ENCODE data around the gene SLC1A7. TPM values are rescaled to one million over a fixed set of nuclear protein-coding genes. Genes with fewer than 3 reads are reported as not detected.

Gene SLC1A7
- total and polyA plus RNA-seq, 4 donors, result 0.21 to 0.67 (median 0.43) TPM

GRCh38 chr1:53148123-53148522 lies 5.7 kb upstream of the SLC1A7 start:
- DNase-seq (ENCODE audit: low spot score), result no peak
- no peaks in the 10 kb centered on the region for H3K9me3 ChIP-seq (ENCODE audit: control insufficient read depth in 4 of 4, low read length in 3 of 4)
- WGBS, result 87% methylated on average over 3 of the region's 3 CpGs
- no peak for TF ChIP-seq ZBTB33 (IDR thresholded peaks at IDR 0.05)
- no peak for TF ChIP-seq FOXA1 (IDR thresholded peaks at IDR 0.05)
- TF ChIP-seq NR2F2 (IDR thresholded peaks at IDR 0.05), result no peak
- TF ChIP-seq, protein P1, sequence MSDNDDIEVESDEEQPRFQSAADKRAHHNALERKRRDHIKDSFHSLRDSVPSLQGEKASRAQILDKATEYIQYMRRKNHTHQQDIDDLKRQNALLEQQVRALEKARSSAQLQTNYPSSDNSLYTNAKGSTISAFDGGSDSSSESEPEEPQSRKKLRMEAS (IDR thresholded peaks at IDR 0.05), result no peak
- TF ChIP-seq RAD21 (IDR thresholded peaks at IDR 0.05), result no peak
- TF ChIP-seq HNF4A (conservative IDR thresholded peaks at IDR 0.05), result no peak
- no peak for TF ChIP-seq RXRA (IDR thresholded peaks at IDR 0.05)
- no peak for TF ChIP-seq GABPA (IDR thresholded peaks at IDR 0.05 in 1 of 2, conservative IDR thresholded peaks at IDR 0.05 in 1 of 2)
- no peak for TF ChIP-seq EGR1 (IDR thresholded peaks at IDR 0.05; ENCODE audit: low read depth in 2 of 2)
- TF ChIP-seq JUND (IDR thresholded peaks at IDR 0.05), result no peak
- TF ChIP-seq, protein P2, sequence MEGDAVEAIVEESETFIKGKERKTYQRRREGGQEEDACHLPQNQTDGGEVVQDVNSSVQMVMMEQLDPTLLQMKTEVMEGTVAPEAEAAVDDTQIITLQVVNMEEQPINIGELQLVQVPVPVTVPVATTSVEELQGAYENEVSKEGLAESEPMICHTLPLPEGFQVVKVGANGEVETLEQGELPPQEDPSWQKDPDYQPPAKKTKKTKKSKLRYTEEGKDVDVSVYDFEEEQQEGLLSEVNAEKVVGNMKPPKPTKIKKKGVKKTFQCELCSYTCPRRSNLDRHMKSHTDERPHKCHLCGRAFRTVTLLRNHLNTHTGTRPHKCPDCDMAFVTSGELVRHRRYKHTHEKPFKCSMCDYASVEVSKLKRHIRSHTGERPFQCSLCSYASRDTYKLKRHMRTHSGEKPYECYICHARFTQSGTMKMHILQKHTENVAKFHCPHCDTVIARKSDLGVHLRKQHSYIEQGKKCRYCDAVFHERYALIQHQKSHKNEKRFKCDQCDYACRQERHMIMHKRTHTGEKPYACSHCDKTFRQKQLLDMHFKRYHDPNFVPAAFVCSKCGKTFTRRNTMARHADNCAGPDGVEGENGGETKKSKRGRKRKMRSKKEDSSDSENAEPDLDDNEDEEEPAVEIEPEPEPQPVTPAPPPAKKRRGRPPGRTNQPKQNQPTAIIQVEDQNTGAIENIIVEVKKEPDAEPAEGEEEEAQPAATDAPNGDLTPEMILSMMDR (IDR thresholded peaks at IDR 0.05; ENCODE audit: low read depth, low read length, missing input control), result no peak
- TF ChIP-seq REST (IDR thresholded peaks at IDR 0.05), result no peak
- TF ChIP-seq, protein P3, sequence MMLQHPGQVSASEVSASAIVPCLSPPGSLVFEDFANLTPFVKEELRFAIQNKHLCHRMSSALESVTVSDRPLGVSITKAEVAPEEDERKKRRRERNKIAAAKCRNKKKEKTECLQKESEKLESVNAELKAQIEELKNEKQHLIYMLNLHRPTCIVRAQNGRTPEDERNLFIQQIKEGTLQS (IDR thresholded peaks at IDR 0.05), result no peak
- TF ChIP-seq TAF1 (conservative IDR thresholded peaks at IDR 0.05), result no peak
- TF ChIP-seq FOXA2 (IDR thresholded peaks at IDR 0.05), result no peak
- no peak for TF ChIP-seq SP1 (IDR thresholded peaks at IDR 0.05)
- TF ChIP-seq HNF4G (IDR thresholded peaks at IDR 0.05), result no peak
- no peaks in the 10 kb centered on the region for H3K27me3 ChIP-seq (ENCODE audit: control insufficient read depth in 4 of 4, insufficient read depth in 4 of 4, low read length in 3 of 4)
- H3K36me3 ChIP-seq (ENCODE audit: control insufficient read depth in 4 of 4, insufficient read depth in 3 of 4, low read depth in 1 of 4, low read length in 3 of 4), result no peaks in the 10 kb centered on the region
- H3K9ac ChIP-seq (ENCODE audit: low read depth in 1 of 2, low read length in 2 of 2), result no peak overlapping the region
- no peak overlapping the region for H3K27ac ChIP-seq (ENCODE audit: low read depth in 1 of 2, low read length in 2 of 2)
- no peak overlapping the region for H3K4me3 ChIP-seq (ENCODE audit: low read depth in 1 of 3, low read length in 3 of 3)
- peaks cover 5 to 26% (median 20%) of the 10 kb centered on the region in 4 donors for H3K4me1 ChIP-seq (ENCODE audit: control insufficient read depth in 4 of 4, insufficient read depth in 4 of 4, low read length in 3 of 4)
